HEK293 (cell line): Measurements from ENCODE around the gene UNC5B.
A peak's percentile ranks its signal among the peaks of the same experiment; 100 is the strongest.

Source experiments
- ATF2 ChIP-seq: fragments of 450-650 bp; formaldehyde crosslinking; IDR thresholded peaks from 2 replicates; pipeline ENCODE4 v1.5.1; 2016; ENCODE audit warnings: missing biosample characterization, missing genetic modification characterization, low read depth
- BCL11B ChIP-seq: fragments of 450-650 bp; formaldehyde crosslinking; IDR thresholded peaks from 2 replicates; pipeline ENCODE4 v1.5.1; 2016; ENCODE audit warnings: low read depth, missing biosample characterization, missing genetic modification characterization
- HOXD13 ChIP-seq: sonication (generic); formaldehyde crosslinking; IDR thresholded peaks from 2 replicates; pipeline ENCODE4 v1.8.0; 2022; ENCODE audit warnings: missing genetic modification reagents, borderline replicate concordance
- KLF16 ChIP-seq: fragments of 450-650 bp; formaldehyde crosslinking; IDR thresholded peaks from 2 replicates; pipeline ENCODE4 v1.5.1; 2017; ENCODE audit warnings: missing biosample characterization, missing genetic modification characterization
- TRIM28 ChIP-seq: IDR thresholded peaks from 2 replicates; pipeline ENCODE4 v1.6.1; 2011; ENCODE audit warnings: low read length, control low read depth, borderline replicate concordance
- WT1 ChIP-seq: fragments of 450-650 bp; formaldehyde crosslinking; IDR thresholded peaks from 2 replicates; pipeline ENCODE4 v1.5.1; 2016; ENCODE audit warnings: missing biosample characterization, missing genetic modification characterization
- YY2 ChIP-seq: fragments of 450-650 bp; formaldehyde crosslinking; IDR thresholded peaks from 2 replicates; pipeline ENCODE4 v1.5.1; 2016; ENCODE audit warnings: missing biosample characterization, missing genetic modification characterization
- ZBTB20 ChIP-seq: fragments of 450-650 bp; formaldehyde crosslinking; IDR thresholded peaks from 2 replicates; pipeline ENCODE4 v1.5.1; 2016; ENCODE audit warnings: missing biosample characterization, missing genetic modification characterization
- ZBTB7A ChIP-seq: fragments of 450-650 bp; formaldehyde crosslinking; IDR thresholded peaks from 2 replicates; pipeline ENCODE4 v1.5.1; 2016; ENCODE audit warnings: low read depth, missing biosample characterization, missing genetic modification characterization
- ZBTB8A ChIP-seq: fragments of 450-650 bp; formaldehyde crosslinking; IDR thresholded peaks from 2 replicates; pipeline ENCODE4 v1.5.1; 2016; ENCODE audit warnings: missing biosample characterization, missing genetic modification characterization
- ZFP41 ChIP-seq: fragments of 450-650 bp; formaldehyde crosslinking; IDR thresholded peaks from 2 replicates; pipeline ENCODE4 v1.5.1; 2016; ENCODE audit warnings: missing biosample characterization, missing genetic modification characterization, borderline replicate concordance
- ZNF155 ChIP-seq: fragments of 450-650 bp; formaldehyde crosslinking; IDR thresholded peaks from 2 replicates; pipeline ENCODE4 v1.5.1; 2016; ENCODE audit warnings: missing biosample characterization, missing genetic modification characterization
- ZNF169 ChIP-seq: fragments of 450-650 bp; formaldehyde crosslinking; IDR thresholded peaks from 2 replicates; pipeline ENCODE4 v1.5.1; 2016; ENCODE audit warnings: missing biosample characterization, missing genetic modification characterization
- ZNF19 ChIP-seq: fragments of 450-650 bp; formaldehyde crosslinking; IDR thresholded peaks from 2 replicates; pipeline ENCODE4; 2016; ENCODE audit warnings: missing biosample characterization, missing genetic modification characterization, low read depth
- ZNF223 ChIP-seq: fragments of 450-650 bp; formaldehyde crosslinking; IDR thresholded peaks from 2 replicates; pipeline ENCODE4 v1.5.1; 2016; ENCODE audit warnings: missing biosample characterization, missing genetic modification characterization
- ZNF24 ChIP-seq: fragments of 450-650 bp; formaldehyde crosslinking; IDR thresholded peaks from 2 replicates; pipeline ENCODE4 v1.5.1; 2016; ENCODE audit warnings: missing biosample characterization, missing genetic modification characterization
- ZNF248 ChIP-seq: fragments of 450-650 bp; formaldehyde crosslinking; IDR thresholded peaks from 2 replicates; pipeline ENCODE4 v1.5.1; 2017; ENCODE audit warnings: missing biosample characterization, missing genetic modification characterization
- ZNF335 ChIP-seq: fragments of 450-650 bp; formaldehyde crosslinking; conservative IDR thresholded peaks from 2 replicates; pipeline ENCODE4 v1.5.1; 2016; ENCODE audit warnings: missing biosample characterization, missing genetic modification characterization
- ZNF391 ChIP-seq: fragments of 450-650 bp; formaldehyde crosslinking; IDR thresholded peaks from 2 replicates; pipeline ENCODE4 v1.5.1; 2016; ENCODE audit warnings: low read depth, missing biosample characterization, missing genetic modification characterization, borderline replicate concordance
- ZNF394 ChIP-seq: fragments of 450-650 bp; formaldehyde crosslinking; IDR thresholded peaks from 2 replicates; pipeline ENCODE4 v1.5.1; 2016; ENCODE audit warnings: missing biosample characterization, missing genetic modification characterization, mild to moderate bottlenecking, moderate library complexity, borderline replicate concordance
- ZNF513 ChIP-seq: fragments of 450-650 bp; IDR thresholded peaks from 2 replicates; pipeline ENCODE4 v1.5.1; 2018; ENCODE audit warnings: missing biosample characterization, missing genetic modification characterization
- ZNF514 ChIP-seq: fragments of 450-650 bp; formaldehyde crosslinking; IDR thresholded peaks from 2 replicates; pipeline ENCODE4 v1.5.1; 2016; ENCODE audit warnings: missing biosample characterization, missing genetic modification characterization
- ZNF529 ChIP-seq: fragments of 450-650 bp; formaldehyde crosslinking; IDR thresholded peaks from 2 replicates; pipeline ENCODE4 v1.5.1; 2017; ENCODE audit warnings: missing genetic modification characterization, missing biosample characterization; ENCODE audit not compliant: insufficient replicate concordance
- ZNF548 ChIP-seq: fragments of 450-650 bp; formaldehyde crosslinking; IDR thresholded peaks from 2 replicates; pipeline ENCODE4 v1.5.1; 2016; ENCODE audit warnings: missing biosample characterization, missing genetic modification characterization
- ZNF621 ChIP-seq: fragments of 450-650 bp; formaldehyde crosslinking; IDR thresholded peaks from 2 replicates; pipeline ENCODE4 v1.5.1; 2017; ENCODE audit warnings: missing biosample characterization, missing genetic modification characterization
- ZNF624 ChIP-seq: fragments of 450-650 bp; formaldehyde crosslinking; IDR thresholded peaks from 2 replicates; pipeline ENCODE4 v1.5.1; 2017; ENCODE audit warnings: missing biosample characterization, missing genetic modification characterization
- ZNF677 ChIP-seq: fragments of 450-650 bp; IDR thresholded peaks from 2 replicates; pipeline ENCODE4 v1.5.0; 2018; ENCODE audit warnings: missing biosample characterization, mild to moderate bottlenecking, missing genetic modification characterization, moderate library complexity
- ZNF791 ChIP-seq: fragments of 450-650 bp; formaldehyde crosslinking; IDR thresholded peaks from 2 replicates; pipeline ENCODE4 v1.5.1; 2016; ENCODE audit warnings: missing biosample characterization, missing genetic modification characterization
- ZNF792 ChIP-seq: fragments of 450-650 bp; formaldehyde crosslinking; IDR thresholded peaks from 2 replicates; pipeline ENCODE4 v1.5.1; 2016; ENCODE audit warnings: missing biosample characterization, missing genetic modification characterization
- ZSCAN4 ChIP-seq: fragments of 450-650 bp; formaldehyde crosslinking; IDR thresholded peaks from 2 replicates; pipeline ENCODE4 v1.5.1; 2017; ENCODE audit warnings: missing biosample characterization, missing genetic modification characterization

Gene UNC5B

GRCh38 chr10:71312220-71312619 lies 99.8 kb downstream of the UNC5B start (continued):
- TF ChIP-seq ZBTB7A (tag by site-specific recombination) (no peak), ZBTB20 (tag by site-specific recombination) (no peak), BCL11B (tag by site-specific recombination) (no peak), ZNF514 (tag by site-specific recombination) (no peak), ZNF513 (tag by site-specific recombination) (no peak), ZNF394 (tag by site-specific recombination) (peak; percentile 72; the same call in 1 of the 2 replicates), ZNF335 (tag by site-specific recombination) (no peak), ZFP41 (tag by site-specific recombination) (no peak), ZNF19 (tag by site-specific recombination) (no peak), ATF2 (no peak), ZNF621 (tag by site-specific recombination) (no peak), YY2 (tag by site-specific recombination) (no peak), ZSCAN4 (tag by site-specific recombination) (no peak), ZNF24 (tag by site-specific recombination) (no peak), ZNF248 (tag by site-specific recombination) (no peak), TRIM28 (no peak), ZNF677 (tag by site-specific recombination) (no peak), ZNF155 (no peak), ZBTB8A (tag by site-specific recombination) (peak; percentile 29; the same call in 1 of the 2 replicates), ZNF223 (tag by site-specific recombination) (no peak), ZNF529 (no peak), ZNF169 (no peak), ZNF792 (tag by site-specific recombination) (no peak), ZNF391 (no peak), ZNF624 (tag by site-specific recombination) (no peak), HOXD13 (CRISPR knock-in tag) (no peak), ZNF791 (tag by site-specific recombination) (no peak), WT1 (no peak), KLF16 (tag by site-specific recombination) (no peak), ZNF548 (tag by site-specific recombination) (no peak)
